Erythroblast (primary cell): ENCODE results near the gene PAM16.

Source experiments
- GATA1 ChIP-seq: IDR thresholded peaks from 2 replicates; pipeline ENCODE4 v1.6.1; 2011; ENCODE audit warnings: low read depth, mild to moderate bottlenecking, control low read depth, low read length, moderate library complexity
- POLR2A ChIP-seq: IDR thresholded peaks from 2 replicates; pipeline ENCODE4 v1.6.1; 2011; ENCODE audit warnings: mild to moderate bottlenecking, low read length

- TF ChIP-seq POLR2A (no peak), GATA1 (no peak)
Measured at GRCh38 chr16:4319454-4320421, 31.4 kb downstream of the PAM16 start.
